Psoas muscle (tissue), 8 donors: Measurements from ENCODE around the gene CARMIL1. TPM values are rescaled to one million over a fixed set of nuclear protein-coding genes. Genes with fewer than 3 reads are reported as not detected.

ENCODE experiments used
- ATAC-seq, 4 donors: fragments of 200-7000 bp; cut with Tn5 transposase; one replicate each; pipeline ENCODE4 v1.9.1; 2020; ENCODE audit warnings: moderate library complexity in 3 of 4, mild to moderate bottlenecking in 2 of 4
- DNase-seq, 2 donors: peaks; one replicate each; pipeline ENCODE4 v3.0.0-alpha.2; 2020
- H3K27ac ChIP-seq: fragments of 200-600 bp; one replicate; pipeline ENCODE4 v1.8.0; 2022
- H3K27me3 ChIP-seq, 3 donors: fragments of 200-600 bp in 1 of 3; one replicate each; pipeline versions ENCODE4 v1.6.1 to v1.8.0; 2013 to 2022; ENCODE audit warnings: low read length in 2 of 3, mild to moderate bottlenecking in 2 of 3, moderate library complexity in 1 of 3; ENCODE audit not compliant: insufficient read depth in 3 of 3
- H3K36me3 ChIP-seq, 2 donors: fragments of 200-600 bp in 1 of 2; one replicate each; pipeline versions ENCODE4 v1.6.1 to v1.8.0; 2013 to 2022; ENCODE audit warnings: low read depth in 1 of 2, mild to moderate bottlenecking in 1 of 2, moderate library complexity in 1 of 2; ENCODE audit not compliant: insufficient read depth in 1 of 2
- H3K4me1 ChIP-seq: fragments of 200-600 bp; one replicate; pipeline ENCODE4 v1.8.0; 2022
- H3K4me3 ChIP-seq: fragments of 200-600 bp; one replicate; pipeline ENCODE4 v1.8.0; 2022; ENCODE audit warnings: mild to moderate bottlenecking
- H3K9me3 ChIP-seq: fragments of 200-600 bp; one replicate; pipeline ENCODE4 v1.8.0; 2022
- WGBS, 3 donors: extraction: QIAGEN DNeasy Blood & Tissue Kit; methylation state at CpG; one replicate each; pipeline versions ENCODE4 v1.1.6 to v1.1.7; 2013; 5-methylcytosine and 5-hydroxymethylcytosine counted together
- intact Hi-C, 2 donors: fragments of 100-400 bp; cut with DNase I; formaldehyde crosslinking; loops; one replicate each; pipeline versions ENCODE4 v1.11.0 to v1.14.2; 2022
- polyA plus RNA-seq, 3 donors: library from polyadenylated mRNA; stranded (reverse); fragments of 200-250 nt; gene quantifications; one replicate each; pipeline ENCODE4 v1.2.3, GENCODE V29; 2013
- total RNA-seq, 4 donors: library from RNA; stranded (reverse); fragmentation: NEBNext Ultra II Directional in 2 of 4; extraction: Animal tissue kit (Norgen Biotek cat#: 25700) in 2 of 4; gene quantifications; one replicate each; pipeline versions ENCODE4 v1.2.1 to v1.2.4, GENCODE V29; 2021 to 2023
- TF ChIP-seq, protein P1 (sequence below): fragments of 200-600 bp; IDR thresholded peaks from one replicate; pipeline ENCODE4 v1.8.0; 2022; ENCODE audit warnings: antibody characterized with exemption
- donor health status: healthy with polysubstance abuse.
- donor health status: DM: no; HTN: no; CAD: no; lungs with moderate emphysema.
- donor health status: Bipolar disorder and iron deficiency.
- donor health status: healthy.
- donor health status: DM: yes; HTN: yes; CAD: no.
- donor health status: DM: no; HTN: no; CAD: no.
- donor health status: DM: no; HTN: no; CAD: no.
- donor health status: DM: yes; HTN: yes; CAD: no.

The CARMIL1 gene
- total and polyA plus RNA-seq, 7 donors, result 0.11 to 1.0 (median 0.76) TPM

DNA sequence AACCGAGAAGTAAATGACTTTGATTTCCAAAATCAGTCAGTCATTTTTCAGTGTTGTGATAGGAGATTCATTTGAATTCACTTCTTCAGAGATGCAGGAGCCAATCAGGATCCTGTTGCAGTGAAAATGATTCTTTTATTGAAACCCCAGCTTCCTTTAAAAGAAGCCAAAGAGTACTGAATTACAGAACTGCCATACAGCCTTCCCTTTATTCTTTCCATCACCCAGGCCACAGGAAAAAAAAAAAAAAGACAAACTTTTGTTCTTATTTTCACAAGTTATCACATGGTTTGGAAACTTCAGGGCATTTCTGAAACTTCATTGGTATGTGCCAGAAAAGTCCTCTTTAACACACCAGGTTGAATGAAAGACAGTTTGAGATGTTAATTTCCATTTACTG is 1.8 kb upstream of the CARMIL1 start:
- H3K27ac ChIP-seq, result no peak overlapping the region
- TF ChIP-seq, protein P1, sequence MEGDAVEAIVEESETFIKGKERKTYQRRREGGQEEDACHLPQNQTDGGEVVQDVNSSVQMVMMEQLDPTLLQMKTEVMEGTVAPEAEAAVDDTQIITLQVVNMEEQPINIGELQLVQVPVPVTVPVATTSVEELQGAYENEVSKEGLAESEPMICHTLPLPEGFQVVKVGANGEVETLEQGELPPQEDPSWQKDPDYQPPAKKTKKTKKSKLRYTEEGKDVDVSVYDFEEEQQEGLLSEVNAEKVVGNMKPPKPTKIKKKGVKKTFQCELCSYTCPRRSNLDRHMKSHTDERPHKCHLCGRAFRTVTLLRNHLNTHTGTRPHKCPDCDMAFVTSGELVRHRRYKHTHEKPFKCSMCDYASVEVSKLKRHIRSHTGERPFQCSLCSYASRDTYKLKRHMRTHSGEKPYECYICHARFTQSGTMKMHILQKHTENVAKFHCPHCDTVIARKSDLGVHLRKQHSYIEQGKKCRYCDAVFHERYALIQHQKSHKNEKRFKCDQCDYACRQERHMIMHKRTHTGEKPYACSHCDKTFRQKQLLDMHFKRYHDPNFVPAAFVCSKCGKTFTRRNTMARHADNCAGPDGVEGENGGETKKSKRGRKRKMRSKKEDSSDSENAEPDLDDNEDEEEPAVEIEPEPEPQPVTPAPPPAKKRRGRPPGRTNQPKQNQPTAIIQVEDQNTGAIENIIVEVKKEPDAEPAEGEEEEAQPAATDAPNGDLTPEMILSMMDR, result no peak
- WGBS, 3 donors, result 90 to 100% (median 91%) methylated on average over 1 of the region's 1 CpG
- no peaks in the 10 kb centered on the region for H3K36me3 ChIP-seq
- DNase-seq (no peak), ATAC-seq (no peak)
- intact Hi-C loops, result loop anchor here (5.0 to 10.0 kb wide), 3 partner anchors 215 to 657 kb away; partner anchors contain the start of gene SLC17A2 (in 1 of the 2)
- peaks cover 8% of the 10 kb centered on the region for H3K4me1 ChIP-seq
- H3K4me3 ChIP-seq, result no peak overlapping the region
- H3K27me3 ChIP-seq, result peaks cover 0 to 70% (median 0%) of the 10 kb centered on the region in 3 donors
- H3K9me3 ChIP-seq, result no peaks in the 10 kb centered on the region

DNA sequence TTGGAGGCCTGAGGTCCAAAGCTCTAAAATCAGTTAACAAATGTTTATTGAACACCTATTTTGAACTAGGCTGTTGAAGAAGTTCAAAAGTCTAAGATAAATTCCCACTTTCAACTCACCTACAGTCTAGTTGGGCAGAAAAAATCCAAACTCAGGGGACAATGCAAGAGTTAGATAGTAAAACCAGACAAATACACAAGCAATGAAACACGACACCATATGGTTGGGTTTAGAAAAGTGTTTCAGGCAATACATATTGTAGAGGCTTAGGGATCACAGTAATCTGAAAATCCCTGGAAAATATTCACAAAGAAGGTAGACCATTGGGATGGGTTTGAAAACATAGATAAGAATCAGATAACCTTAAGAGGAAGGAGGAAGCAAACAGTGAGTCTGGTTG is 1.3 kb upstream of the CARMIL1 start:
- Histone ChIP-seq H3K27me3 (peaks cover 0 to 65% (median 0%) of the 10 kb centered on the region in 3 donors), H3K36me3 (no peaks in the 10 kb centered on the region), H3K4me1 (peaks cover 8% of the 10 kb centered on the region), H3K9me3 (no peaks in the 10 kb centered on the region), H3K27ac (no peak overlapping the region), H3K4me3 (no peak overlapping the region)
- intact Hi-C loops, result loop anchor here (5.0 to 10.0 kb wide), 3 partner anchors 214 to 657 kb away; partner anchors contain the start of gene SLC17A2 (in 1 of the 2)
- WGBS, 3 donors, result 94 to 97% (median 97%) methylated on average over 1 of the region's 1 CpG
- no peak for DNase-seq
- TF ChIP-seq, protein P1, result no peak
- ATAC-seq, result no peak

DNA sequence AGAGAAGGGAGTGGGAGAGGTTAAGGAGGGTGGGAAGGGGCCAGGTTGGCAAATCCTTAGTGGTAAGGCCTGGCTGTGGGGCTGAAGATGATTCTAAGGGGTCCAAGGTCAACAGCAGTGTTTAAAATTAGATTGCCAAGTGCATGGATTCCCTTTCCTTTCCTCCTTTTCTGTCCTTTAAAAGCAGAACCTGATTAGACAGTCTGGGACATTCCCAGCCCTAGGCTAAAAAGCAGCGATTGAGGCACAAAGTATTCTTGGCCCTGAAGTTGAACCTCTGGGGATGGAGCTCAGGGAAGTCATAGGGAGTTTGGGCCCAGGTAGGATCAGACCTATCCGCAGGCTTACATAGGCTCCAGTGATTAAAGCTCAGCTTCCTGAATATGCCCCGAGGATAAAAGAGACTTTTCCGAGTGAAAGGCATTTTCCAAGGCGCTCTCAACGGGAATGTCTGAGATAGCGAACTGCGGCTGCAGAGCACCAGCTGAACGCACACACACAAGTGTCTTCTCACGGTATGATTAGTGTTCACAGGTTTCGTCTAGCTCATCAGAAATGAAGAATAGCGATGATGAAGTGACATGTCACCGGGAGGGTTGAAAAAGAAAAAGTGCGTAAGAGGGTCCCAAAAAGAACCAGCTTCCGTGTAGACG is 787 bp upstream of the CARMIL1 start:
- Histone ChIP-seq H3K36me3 (no peaks in the 10 kb centered on the region), H3K4me3 (peak overlapping the region; percentile 73), H3K4me1 (peaks cover 8% of the 10 kb centered on the region), H3K9me3 (no peaks in the 10 kb centered on the region), H3K27me3 (peaks cover 0 to 60% (median 0%) of the 10 kb centered on the region in 3 donors), H3K27ac (no peak overlapping the region)
- intact Hi-C loops, result loop anchor here (5.0 to 10.0 kb wide), 3 partner anchors 214 to 656 kb away; partner anchors contain the start of gene SLC17A2 (in 1 of the 2)
- 6% methylated on average over 16 of the region's 16 CpGs for WGBS, 3 donors
- ATAC-seq (peak in 3 of 4 donors; percentile 8 to 29 (median 20)), DNase-seq (no peak)
- TF ChIP-seq, protein P1, result no peak

DNA sequence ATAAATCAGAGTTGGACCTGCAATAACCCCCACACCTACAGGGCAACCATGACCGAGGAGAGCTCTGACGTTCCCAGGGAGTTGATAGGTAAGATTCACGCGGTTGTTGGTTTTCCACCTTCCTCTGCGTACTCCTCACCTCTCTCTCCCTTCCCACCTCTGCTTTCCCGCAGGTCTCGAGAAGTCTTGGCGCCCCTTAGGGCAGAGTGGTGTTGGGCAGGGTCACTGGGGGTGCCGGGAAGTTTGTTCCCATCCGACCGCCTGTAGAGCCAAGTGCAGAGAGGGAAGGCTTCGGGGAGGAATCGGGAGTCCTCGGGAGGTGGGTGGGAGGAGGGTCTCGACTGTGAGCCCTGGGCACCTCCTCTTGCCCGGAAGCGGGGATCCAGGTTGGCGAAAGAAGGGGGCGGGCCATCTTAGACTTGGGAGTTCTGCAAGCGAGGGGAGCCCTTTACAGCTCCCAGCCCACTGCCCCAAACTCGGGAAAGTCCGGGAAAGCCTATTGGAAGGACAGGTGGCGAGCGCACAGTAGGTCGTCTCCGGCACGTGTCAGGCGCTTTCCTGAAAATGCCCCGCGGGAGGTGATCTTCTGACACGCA is 672 bp downstream of the CARMIL1 start:
- WGBS, 3 donors, result 0 to 2% (median 2%) methylated on average over 31 of the region's 31 CpGs
- Histone ChIP-seq H3K9me3 (no peaks in the 10 kb centered on the region), H3K4me1 (peaks cover 8% of the 10 kb centered on the region), H3K27ac (no peak overlapping the region), H3K36me3 (no peaks in the 10 kb centered on the region), H3K27me3 (peaks cover 0 to 51% (median 0%) of the 10 kb centered on the region in 3 donors), H3K4me3 (peak overlapping the region; percentile 73)
- intact Hi-C loops, result loop anchor here (5.0 to 10.0 kb wide), 4 partner anchors 195 to 655 kb away; partner anchors contain the start of gene SLC17A2 (in 1 of the 2)
- ATAC-seq (peak in 2 of 4 donors; percentile 11 to 16), DNase-seq (no peak)
- TF ChIP-seq, protein P1, result no peak
